NCI-H1436 treated with DMSO at 0.1 percent for 48 hours (cell line): ENCODE data around the gene TLE7.

ENCODE experiments used
- DNase-seq: peaks from one replicate; lab custom pipeline; 2025; lab: John Stamatoyannopoulos, UW

The TLE7 gene

DNA sequence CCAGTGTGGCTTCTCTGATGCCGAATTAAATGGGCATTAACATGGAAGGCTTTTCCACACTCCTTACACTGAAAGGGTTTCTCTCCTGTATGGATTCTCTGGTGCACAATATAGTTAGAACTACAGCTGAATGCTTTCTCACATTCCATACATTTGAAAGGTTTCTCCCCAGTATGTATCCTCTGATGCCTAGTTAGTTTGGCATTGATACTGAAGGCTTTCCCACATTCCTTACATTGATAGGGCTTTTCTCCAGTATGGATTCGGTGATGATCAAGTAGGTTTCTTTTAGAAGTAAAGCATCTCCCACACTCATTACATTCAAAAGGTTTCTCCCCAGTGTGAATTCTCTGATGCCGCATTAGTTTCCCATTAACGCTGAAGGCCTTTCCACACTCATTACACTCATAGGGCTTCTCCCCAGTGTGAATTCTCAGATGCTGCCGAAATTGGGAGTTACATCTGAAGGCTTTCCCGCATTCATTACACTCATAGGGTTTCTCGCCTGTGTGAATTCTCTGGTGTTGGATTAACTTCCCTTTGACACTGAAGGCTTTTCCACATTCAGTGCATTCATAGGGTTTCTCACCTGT, 6.5 kb upstream of the TLE7 start:
- no peak for DNase-seq

DNA sequence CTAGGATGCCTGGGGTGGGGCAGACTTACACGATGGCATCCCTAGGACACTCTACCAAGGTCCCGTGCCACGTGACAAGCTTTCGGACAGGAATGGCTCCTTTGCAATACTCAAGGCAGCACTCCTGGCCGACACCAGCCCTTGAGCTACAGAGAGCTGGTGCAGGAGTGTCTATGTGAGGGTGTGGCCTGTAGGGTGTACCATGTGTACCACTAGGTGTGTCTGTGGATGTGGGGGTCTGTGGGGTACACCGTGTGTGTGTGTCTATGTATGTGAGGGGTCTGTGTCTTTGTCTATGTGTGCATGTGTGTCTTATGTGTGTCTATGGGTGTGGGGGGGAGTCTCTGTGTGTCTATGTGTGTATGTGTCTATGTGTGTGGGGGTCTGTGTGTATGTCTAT, 1.9 kb upstream of the TLE7 start:
- no peak for DNase-seq

DNA sequence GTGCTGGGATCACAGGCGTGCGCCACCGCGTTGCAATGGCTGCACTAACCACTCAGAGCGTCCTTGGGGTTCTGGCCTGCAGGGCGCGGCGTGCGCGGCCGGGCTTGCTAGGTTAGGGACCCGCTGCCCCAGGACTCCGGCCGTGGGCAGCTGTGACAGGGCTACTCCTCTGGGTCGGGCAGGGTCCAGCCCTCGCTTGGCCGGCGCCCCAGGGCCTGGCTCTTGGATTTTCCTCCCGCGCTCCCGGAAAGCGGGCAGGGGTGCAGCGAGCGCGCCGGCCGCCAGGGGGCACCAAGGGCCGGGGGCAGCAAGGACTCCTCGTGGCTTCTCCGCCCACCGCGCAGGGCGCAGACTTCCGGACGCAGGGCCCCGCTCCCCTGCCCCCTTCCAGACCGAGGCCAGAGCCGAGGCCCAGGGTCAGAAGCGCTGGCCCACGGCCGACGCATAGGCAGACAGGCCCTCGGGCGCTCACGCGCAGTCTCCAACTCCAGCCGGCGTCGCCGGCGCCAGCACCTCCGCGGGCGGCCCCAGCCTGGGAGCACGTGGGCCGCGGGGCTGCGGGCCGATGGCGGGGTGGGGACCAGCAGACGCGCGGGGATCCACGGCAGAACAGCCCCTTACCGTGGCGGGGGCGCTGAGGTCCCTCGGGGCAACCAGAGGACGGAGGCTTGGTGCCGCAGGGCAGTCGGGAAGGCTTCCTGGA, 355 bp downstream of the TLE7 start:
- DNase-seq, result no peak

DNA sequence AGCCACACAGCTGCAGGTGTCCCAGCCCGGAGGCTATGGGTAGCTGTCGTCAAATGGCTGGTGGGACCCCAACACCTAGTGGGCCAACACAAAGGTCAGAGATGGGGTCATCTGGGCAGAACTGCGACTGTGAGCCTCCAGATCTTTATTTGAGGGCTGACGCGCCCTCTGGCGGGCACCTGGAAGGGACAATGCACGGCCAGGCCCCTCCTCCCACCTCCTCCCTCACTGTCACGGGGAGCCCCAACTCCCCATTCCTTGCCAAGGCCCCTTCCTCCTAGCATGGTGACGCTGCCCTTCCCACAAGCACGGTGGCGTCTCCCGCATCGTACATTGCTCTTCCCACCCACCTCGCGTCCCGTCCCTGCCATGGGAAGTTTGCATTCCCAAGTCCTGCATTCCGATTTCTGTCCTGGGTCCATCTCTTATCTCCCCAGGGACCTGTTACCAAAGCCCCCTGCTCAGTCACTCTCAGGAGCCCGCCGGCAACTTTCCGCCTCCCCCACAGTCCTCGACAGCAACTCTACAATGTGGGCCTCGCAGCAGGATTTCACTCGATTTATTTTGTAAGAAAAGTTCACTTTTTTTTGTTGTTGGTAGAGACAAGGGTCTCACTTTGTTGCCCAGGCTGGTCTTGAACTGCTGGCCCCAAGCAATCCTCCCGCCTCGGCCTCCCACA, 1.0 kb downstream of the TLE7 start:
- DNase-seq, result no peak

DNA sequence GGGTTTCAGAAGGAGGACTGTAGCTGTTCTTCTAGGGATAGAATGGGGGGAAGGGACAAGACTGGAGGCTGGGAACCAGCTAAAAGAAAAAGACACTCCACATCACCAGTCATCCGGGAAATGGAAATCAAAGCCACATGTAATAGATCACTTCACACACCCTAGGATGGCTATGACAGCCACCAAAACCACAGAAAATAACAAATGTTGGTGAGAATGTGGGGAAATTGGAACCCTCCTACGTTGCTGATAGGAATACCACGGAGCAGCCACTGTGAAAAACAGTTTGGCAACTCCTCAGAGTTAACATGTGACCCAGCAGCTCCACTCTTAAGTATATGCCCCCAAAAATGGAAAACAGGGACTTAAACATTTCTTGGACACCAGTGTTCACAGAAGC, 2.3 kb downstream of the TLE7 start:
- DNase-seq, result no peak

DNA sequence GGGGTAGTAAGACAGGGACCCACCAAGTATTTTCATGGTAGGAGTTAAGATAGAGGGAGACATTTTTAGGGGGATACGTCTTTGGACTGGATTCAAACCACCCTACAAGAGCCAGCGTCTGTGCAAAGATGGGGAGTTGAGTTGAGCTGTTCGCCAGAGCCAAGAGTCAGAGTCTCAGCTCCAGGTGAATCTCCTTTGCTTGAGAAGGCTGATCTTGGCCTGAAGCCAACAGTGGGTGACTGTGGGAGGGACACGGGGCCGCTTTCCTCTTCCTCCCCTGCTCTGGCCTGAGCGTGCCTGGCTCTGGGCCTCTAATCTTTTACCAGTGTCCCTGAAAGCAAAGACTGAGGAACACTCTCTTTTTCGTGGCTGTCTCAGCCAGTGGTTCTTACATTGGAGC, 5.4 kb downstream of the TLE7 start:
- no peak for DNase-seq

DNA sequence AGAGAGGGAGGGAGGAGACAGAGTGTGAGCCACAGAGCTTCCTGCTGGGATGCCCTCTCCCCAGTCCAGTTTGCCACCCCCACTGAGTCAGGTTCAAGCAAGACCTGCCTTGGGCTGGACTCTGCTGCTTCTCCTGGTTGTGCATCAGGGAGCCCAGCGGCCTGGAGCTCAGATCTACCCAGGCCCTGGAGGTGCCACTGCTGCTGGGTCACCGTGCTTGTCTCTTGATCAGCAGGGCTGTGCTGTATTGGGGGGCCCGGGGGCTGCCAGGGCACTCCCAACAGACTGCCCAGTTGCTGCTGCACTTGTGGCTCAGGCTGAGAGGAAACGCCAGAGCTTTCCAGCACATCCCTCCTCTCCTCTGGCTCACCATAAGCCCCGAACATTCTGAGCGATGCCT, 8.9 kb downstream of the TLE7 start:
- no peak for DNase-seq

DNA sequence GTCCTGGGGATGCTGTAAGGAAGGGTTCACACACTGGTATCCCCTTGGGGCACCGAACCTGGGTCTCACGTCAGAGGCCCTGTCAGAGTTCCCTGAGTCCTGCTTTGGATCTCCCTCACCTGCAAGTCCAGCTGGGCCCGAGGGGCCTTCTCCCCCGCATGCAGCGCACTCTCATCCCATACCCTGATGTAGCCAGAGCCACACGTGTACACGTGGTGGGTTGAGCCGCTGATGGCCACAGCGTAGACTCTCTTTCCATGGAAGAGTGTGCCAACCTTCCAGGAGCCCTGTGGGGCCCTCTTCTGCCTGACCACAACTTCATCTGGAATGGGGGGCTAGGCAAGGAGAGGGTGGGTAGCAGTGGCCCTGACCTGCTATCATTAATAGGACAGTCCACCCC, 9.9 kb downstream of the TLE7 start:
- DNase-seq, result no peak

DNA sequence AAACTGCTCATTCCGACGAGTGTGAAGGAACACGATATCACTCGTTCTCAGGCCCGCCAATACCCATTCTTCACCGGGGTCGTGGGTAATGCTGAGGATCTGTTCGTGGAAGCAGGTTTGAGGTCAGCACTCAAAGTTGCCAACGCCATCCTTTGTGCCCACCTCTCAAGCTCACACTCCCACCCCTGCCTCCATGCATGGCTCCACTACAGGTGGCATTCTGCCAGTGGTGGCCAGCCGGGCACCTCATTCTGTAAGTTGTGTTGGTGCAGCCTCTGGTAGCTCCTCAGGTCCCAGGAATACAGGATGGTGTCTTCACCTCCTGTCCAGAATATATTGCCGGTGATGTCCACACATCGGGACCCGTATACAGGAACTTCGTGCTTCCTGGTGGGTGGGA, 10.7 kb downstream of the TLE7 start:
- no peak for DNase-seq

DNA sequence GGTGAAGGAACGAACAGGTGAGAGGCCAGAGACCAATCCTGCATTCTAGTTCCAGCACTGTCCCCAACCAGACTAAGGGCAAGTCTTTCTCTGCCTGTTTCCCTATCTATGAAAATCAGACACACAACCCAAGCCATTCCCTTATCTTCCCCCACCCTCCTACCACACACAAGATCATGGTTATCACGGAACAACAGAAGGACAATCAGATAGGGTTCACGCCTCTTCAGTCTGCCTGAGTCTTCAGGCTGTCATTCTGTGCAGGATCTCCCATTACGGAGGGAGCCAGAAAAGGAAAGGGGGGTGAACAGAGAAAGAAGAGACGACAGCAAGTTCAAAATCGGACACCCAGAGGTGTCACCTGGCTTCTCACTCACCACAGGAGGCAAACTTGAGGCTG, 11.1 kb downstream of the TLE7 start:
- no peak for DNase-seq

DNA sequence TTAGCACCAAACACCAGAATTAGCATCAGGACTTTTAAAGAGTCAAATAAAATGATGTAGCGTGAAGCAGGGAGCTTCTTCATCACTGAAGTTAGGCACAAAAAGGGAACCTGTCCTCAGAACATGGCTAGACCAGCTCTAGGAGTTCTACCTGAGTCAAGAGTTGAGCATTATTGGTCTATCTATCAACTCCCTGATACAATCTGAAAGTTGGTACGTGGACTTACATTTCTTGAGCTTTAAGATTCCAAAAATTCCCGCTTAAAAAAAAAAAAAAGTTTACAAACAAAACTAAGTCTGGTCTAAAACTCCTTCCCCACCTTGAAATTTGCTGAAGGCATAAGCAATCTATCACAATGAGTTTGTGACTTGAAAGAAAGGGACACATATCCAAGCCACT, 12.3 kb downstream of the TLE7 start:
- DNase-seq, result no peak

DNA sequence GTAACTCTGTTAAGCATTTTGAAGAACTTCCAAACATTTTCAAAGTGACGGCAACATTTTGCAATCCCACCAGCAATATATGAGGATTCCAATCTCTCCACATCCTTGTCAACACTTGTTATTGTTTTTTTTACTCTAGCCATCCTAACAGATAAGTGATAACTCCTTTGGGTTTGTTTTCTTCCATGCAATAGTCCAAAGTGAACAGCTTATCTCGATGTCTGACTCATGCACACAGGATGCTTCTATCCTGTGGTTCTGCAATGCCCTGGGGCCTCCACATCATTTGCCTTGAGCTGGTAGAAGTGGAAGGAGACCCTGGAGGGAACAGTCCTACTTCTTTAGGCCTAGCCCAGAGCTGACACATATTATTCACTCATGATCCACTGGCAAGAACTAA, 13.0 kb downstream of the TLE7 start:
- no peak for DNase-seq

DNA sequence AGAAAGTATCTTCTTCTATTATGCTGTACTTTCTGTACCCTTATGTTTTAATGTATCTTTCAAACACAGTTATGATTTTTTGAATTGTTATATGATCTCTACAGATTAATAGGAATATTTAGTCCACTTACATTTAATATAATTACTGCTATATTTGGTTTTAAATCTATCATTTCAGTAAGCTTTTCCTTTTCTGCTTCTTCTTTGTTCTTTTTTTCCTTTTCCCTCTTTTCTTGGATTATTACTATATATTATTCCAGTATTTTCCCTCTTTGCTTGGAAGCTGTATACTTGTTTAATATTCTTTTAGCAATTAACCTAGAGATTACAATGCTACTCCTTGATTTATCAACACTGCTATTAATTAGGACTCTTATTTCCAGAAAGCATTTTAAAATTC, 13.5 kb downstream of the TLE7 start:
- DNase-seq, result no peak

DNA sequence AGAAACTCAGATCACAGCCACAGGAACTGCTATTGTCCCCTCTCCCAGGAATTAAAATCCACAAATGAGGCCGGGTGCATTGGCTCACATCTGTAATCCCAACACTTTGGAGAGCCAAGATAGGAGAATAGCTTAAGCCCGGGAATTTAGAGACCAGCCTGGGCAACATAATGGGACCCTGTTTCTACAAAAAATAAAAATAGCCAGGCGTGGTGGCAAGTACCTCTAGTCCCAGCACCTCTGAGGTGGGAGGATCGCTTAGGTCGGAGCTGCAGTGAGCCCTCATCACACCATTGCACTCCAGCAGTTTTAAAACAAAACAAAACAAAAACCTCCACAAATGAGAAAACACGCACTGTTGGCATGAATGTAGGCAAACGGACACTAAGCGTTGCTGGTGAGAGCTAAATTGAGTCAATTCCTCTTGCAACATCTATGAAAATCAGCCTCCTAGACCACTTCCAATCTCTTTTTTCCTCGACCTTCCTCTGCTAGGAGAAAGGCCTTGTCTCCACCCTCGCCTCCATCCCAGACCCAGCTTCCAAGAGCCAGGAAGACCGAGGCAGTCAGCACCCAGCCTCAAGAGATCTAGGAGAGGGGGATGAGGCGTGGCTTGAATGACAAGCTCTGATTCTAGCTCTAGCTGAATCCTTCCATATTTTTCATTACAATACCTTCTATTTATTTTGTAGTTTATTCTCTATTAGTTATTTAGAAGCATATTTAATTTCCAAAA, 14.8 kb downstream of the TLE7 start:
- DNase-seq, result no peak

DNA sequence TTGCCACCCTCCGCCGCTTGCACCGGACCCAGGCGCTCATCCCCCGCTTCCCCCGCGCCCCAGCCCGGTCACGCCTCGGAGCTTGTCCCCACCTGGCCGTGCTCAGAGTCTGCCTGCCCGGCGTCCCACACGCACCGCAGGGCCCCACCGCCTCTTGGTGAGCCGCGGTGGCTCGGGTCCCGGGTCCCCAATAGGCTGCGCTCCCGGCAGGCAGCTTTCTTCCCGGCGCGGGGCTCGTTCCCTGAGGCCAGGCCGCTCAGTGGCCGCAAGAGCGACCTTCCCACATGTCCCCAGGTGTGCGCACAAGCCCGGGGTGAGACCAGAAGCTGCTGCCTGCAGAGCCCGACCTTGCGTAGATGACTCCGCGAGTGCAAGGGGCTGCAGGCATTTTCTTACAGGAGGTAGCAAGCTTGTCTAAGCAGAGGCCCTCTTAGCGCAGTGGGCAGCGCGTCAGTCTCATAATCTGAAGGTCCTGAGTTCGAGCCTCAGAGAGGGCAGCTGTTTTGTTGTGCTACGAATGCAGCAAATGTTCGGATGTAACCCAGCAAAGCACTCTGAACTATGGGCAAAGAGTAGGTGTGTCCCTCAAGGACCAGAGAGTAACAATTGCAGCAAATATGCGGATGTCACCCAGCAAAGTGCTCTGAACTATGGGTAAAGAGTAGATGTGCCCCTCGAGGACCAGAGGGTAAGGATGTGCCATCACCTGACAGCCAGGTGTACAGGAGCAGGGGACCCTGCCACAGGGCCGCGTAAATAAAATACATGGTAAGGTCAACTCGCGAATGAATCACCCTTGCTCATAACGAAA, 15.6 kb downstream of the TLE7 start:
- DNase-seq, result peak; percentile 63

DNA sequence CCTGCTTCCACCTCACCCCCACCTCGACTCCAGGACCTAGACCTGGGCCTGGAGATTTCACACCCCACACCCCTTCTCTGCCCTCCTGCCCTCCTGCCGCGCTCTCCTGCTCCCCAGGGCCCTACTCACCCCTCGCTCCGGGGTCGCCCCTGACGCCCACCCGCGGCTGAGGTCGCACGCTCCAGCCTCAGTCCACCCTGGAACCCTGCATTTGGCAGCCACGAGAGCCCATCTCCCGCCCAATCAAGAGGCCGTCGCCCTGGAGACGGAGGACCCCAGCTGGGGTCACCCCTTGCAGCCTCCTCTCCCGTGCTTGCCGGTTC, 16.1 kb downstream of the TLE7 start:
- DNase-seq, result no peak

DNA sequence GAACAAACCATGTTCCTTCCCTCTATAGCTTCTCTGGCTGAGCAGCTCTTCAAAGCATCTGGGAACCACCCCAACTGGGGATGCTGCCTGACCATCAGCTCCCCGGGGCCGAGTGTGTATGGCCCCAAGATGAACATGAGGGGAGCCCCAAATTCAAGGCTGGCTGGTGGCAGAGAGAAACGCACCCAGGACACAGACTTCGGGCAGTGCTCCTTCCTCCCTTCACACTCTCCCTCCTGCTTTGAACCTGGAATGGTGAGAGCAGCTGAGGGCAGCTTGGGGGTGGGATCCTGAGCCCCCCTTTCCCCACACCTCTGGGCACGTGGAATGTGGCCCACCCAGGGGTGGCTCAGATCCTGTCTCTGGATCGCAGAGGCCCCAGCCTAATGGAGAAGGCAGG, 17.2 kb downstream of the TLE7 start:
- no peak for DNase-seq

DNA sequence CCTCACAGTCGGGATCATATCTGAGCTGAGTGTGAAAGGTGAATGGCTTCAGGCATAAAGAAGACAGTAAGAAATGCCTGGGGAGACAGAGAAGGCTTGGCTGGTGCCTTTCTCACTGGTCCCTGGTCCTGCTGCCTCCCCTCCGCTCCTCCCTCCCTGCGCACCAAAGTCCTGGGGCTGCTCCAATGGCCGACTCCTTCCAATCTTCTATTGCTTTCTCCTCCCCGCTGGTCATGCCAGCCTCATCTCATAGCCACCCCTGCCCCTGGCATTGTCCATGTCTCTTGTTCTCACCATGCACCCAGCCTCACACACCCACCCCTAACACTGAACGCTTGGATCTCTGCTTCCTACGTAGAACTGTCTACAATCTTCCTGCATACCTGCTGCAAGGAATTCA, 18.0 kb downstream of the TLE7 start:
- DNase-seq, result no peak

DNA sequence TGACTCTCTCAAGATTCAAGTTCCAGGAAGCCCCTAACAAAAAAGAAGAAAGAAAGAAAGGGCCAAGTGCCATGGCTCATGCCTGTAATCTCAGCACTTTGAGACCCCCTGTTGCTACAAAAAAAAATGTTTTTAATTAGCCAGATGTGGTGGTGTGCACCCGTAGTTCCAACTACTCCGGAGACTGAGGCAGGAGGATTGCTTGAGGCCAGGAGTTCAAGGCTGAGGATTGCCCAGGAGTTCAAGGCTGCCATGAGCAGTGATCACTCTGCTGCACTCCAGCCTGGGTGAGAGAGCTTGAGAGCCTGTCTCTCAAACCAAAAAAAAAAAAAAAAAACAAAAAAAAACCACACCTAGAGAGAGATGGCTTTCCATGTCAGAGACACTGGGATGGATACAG, 18.8 kb downstream of the TLE7 start:
- no peak for DNase-seq

DNA sequence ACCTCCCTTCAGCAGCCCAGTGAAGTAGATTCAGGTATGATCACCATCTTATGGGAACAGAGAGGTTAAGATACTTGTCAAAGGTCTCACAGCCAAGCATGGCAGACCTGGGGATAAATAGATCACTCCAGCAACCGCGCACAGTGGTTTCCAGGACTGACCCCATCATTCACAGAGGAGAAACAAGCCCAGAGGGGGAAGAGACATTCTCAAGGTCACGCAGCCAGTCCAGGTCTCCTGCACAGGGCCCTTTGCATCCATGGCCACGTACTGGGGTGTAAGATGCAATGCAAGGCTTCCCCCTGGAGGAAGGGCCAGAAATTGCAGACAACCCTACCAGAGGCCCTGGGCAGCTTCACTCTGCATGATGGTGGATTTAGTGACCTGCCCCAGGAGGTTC, 19.9 kb downstream of the TLE7 start:
- no peak for DNase-seq

DNA sequence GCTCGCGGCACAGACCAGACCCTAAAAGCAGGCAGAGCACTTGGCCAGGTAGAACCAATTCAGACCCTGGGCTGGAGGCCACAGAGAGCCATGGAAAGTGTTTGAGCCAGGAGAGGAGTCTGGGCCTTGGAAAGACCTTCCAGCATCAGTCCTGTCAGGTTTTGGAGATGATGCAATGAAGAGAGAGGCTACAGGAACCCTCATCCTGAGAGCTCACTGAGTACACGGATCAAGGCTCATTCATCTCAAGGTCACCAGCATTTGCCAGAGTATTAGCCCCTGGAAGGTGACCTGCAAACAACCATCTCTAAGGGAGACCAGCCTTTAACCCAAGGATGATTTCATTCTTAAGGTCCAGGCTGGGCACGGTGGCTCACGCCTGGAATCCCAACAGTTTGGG, 27.8 kb downstream of the TLE7 start:
- no peak for DNase-seq

DNA sequence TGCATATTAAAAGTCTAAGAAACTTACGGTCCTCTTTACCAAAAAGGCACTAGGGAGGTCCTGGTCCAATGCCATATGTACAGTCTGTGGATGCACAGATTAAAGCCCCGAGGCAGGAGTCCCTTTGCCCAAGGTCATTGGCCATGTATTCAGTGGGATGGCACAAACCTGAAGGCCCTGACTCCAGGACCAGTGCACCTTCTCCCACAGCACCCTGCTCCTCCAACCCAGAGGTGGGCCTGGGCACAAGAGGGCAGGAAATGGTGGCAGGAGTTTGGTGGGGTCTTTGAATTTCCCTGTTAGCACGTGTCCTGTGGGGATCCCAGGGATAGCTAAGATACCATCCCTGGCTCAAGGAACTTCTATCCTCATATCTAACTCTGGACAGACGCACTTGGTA, 28.5 kb downstream of the TLE7 start:
- no peak for DNase-seq
